Adrenal gland (tissue), 5 donors: Measurements from ENCODE around the gene LNPEP.

Experiments used
- CTCF ChIP-seq, 6 experiments: fragments of 450-650 bp in 4 of 6; fragments of 200-600 bp in 2 of 6; sonication (generic) in 1 of 6; IDR thresholded peaks; 1 replicate in 5 of 6; 2 replicates in 1 of 6; pipeline versions ENCODE4 v1.5.1 to v1.8.0; 2016 to 2021; ENCODE audit warnings: antibody characterized with exemption in 6 of 6, mild to moderate bottlenecking in 2 of 6, moderate library complexity in 1 of 6
- POLR2A ChIP-seq, 2 donors: fragments of 450-650 bp; IDR thresholded peaks; one replicate each; pipeline ENCODE4 v1.6.1; 2017; ENCODE audit warnings: antibody characterized with exemption in 2 of 2, mild to moderate bottlenecking in 2 of 2, moderate library complexity in 1 of 2
- donor health status: DM: no; HTN: no; CAD: no.

- TF ChIP-seq POLR2A (IDR thresholded peaks at IDR 0.05) (no peak), CTCF (IDR thresholded peaks at IDR 0.05) (no peak)
Observed at GRCh38 chr5:96909003-96909402, 26.9 kb upstream of the LNPEP start.
